Right lobe of liver (tissue), 6 donors: ENCODE data around the gene PRDM16. TPM values are rescaled to one million over a fixed set of nuclear protein-coding genes. Genes with fewer than 3 reads are reported as not detected.

Source experiments
- ATAC-seq, 4 donors: fragments of 200-7000 bp; cut with Tn5 transposase; one replicate each; pipeline ENCODE4 v1.9.1; 2020; ENCODE audit warnings: mild to moderate bottlenecking in 4 of 4, moderate library complexity in 4 of 4
- DNase-seq, 3 donors: peaks; one replicate each; pipeline ENCODE4 v3.0.0-alpha.2; 2020
- H3K27ac ChIP-seq, 3 donors: fragments of 200-600 bp; one replicate each; pipeline ENCODE4 v1.8.0; 2022
- H3K27me3 ChIP-seq, 2 donors: fragments of 200-600 bp; one replicate each; pipeline ENCODE4 v1.8.0; 2022
- H3K36me3 ChIP-seq, 4 donors: fragments of 200-600 bp; sonication (generic) in 1 of 4; one replicate each; pipeline versions ENCODE4 v1.5.1 to v1.8.0; 2017 to 2022; ENCODE audit warnings: control low read depth in 1 of 4
- H3K4me1 ChIP-seq, 4 donors: fragments of 200-600 bp; sonication (generic) in 1 of 4; one replicate each; pipeline versions ENCODE4 v1.5.1 to v1.8.0; 2017 to 2022; ENCODE audit warnings: control low read depth in 1 of 4
- H3K4me3 ChIP-seq, 3 donors: fragments of 200-600 bp; one replicate each; pipeline ENCODE4 v1.8.0; 2022
- H3K9me3 ChIP-seq, 4 donors: fragments of 200-600 bp; sonication (generic) in 1 of 4; one replicate each; pipeline versions ENCODE4 v1.5.1 to v1.8.0; 2017 to 2022; ENCODE audit warnings: control low read depth in 1 of 4
- CTCF ChIP-seq, 4 donors: fragments of 200-600 bp in 3 of 4; fragments of 450-650 bp in 1 of 4; IDR thresholded peaks; one replicate each; pipeline versions ENCODE4 v1.5.1 to v1.8.0; 2016 to 2022; ENCODE audit warnings: antibody characterized with exemption in 4 of 4, mild to moderate bottlenecking in 2 of 4
- POLR2A ChIP-seq: fragments of 450-650 bp; IDR thresholded peaks from one replicate; pipeline ENCODE4 v1.6.1; 2017; ENCODE audit warnings: antibody characterized with exemption, mild to moderate bottlenecking
- WGBS: methylation state at CpG from one replicate; pipeline ENCODE4 v1.1.6; 2018; ENCODE audit warnings: low coverage, low lambda C conversion rate; ENCODE audit not compliant: insufficient coverage; ENCODE audit errors: missing lambda C conversion rate; 5-methylcytosine and 5-hydroxymethylcytosine counted together
- intact Hi-C, 2 donors: fragments of 100-400 bp; cut with DNase I; formaldehyde crosslinking; loops; one replicate each; pipeline versions ENCODE4 v1.11.2 to v1.14.1; 2022
- total RNA-seq, 6 experiments: library from RNA; depleted of rRNA in 2 of 6; stranded (reverse); fragments of >200 nt in 2 of 6; fragmentation: NEBNext Ultra II Directional in 3 of 6; extraction: Animal tissue kit (Norgen Biotek cat#: 25700) in 3 of 6; gene quantifications; one replicate each; pipeline versions ENCODE4 v1.1.0 to v1.2.4, GENCODE V29; 2016 to 2023
- donor health status: DM: no; HTN: yes; CAD: no.
- donor health status: DM: no; HTN: no; CAD: no.
- donor health status: DM: no; HTN: no; CAD: no.
- donor health status: DM: no; HTN: yes; CAD: no.
- donor health status: DM: no; HTN: yes; CAD: no.

The PRDM16 gene
- total RNA-seq, 6 experiments from 2014 or later = 0.06 to 0.75 (median 0.28) TPM

- H3K27me3 ChIP-seq = no peaks in the 10 kb centered on the region
- ATAC-seq = no peak
- no peak for DNase-seq
- no peaks in the 10 kb centered on the region for H3K4me1 ChIP-seq
- no peaks in the 10 kb centered on the region for H3K9me3 ChIP-seq
- no peak overlapping the region for H3K27ac ChIP-seq
- TF ChIP-seq CTCF (IDR thresholded peaks at IDR 0.05) (no peak), POLR2A (no peak)
- 72% methylated on average over 6 of the region's 14 CpGs for WGBS
- no peak overlapping the region for H3K4me3 ChIP-seq
- no peaks in the 10 kb centered on the region for H3K36me3 ChIP-seq
- intact Hi-C loops = no loop called here
Measured at GRCh38 chr1:3229081-3229725, 160.2 kb downstream of the PRDM16 start.

- Histone ChIP-seq H3K4me1 (no peaks in the 10 kb centered on the region), H3K27ac (no peak overlapping the region), H3K27me3 (no peaks in the 10 kb centered on the region), H3K9me3 (no peaks in the 10 kb centered on the region), H3K36me3 (no peaks in the 10 kb centered on the region), H3K4me3 (no peak overlapping the region)
- intact Hi-C loops = no loop called here
- TF ChIP-seq POLR2A = no peak
- no peak for TF ChIP-seq CTCF (IDR thresholded peaks at IDR 0.05)
- WGBS = 69% methylated on average over 5 of the region's 15 CpGs
- DNase-seq (no peak), ATAC-seq (no peak)
Measured at GRCh38 chr1:3230553-3230952, 161.6 kb downstream of the PRDM16 start.

- intact Hi-C loops = no loop called here
- Histone ChIP-seq H3K27ac (no peak overlapping the region), H3K27me3 (no peaks in the 10 kb centered on the region), H3K9me3 (no peaks in the 10 kb centered on the region), H3K4me1 (no peaks in the 10 kb centered on the region), H3K36me3 (no peaks in the 10 kb centered on the region), H3K4me3 (no peak overlapping the region)
- DNase-seq (no peak), ATAC-seq (no peak)
- WGBS = 78% methylated on average over 10 of the region's 24 CpGs
- TF ChIP-seq CTCF (IDR thresholded peaks at IDR 0.05) = no peak
- TF ChIP-seq POLR2A = no peak
Measured at GRCh38 chr1:3231245-3231644, 162.2 kb downstream of the PRDM16 start.

DNA sequence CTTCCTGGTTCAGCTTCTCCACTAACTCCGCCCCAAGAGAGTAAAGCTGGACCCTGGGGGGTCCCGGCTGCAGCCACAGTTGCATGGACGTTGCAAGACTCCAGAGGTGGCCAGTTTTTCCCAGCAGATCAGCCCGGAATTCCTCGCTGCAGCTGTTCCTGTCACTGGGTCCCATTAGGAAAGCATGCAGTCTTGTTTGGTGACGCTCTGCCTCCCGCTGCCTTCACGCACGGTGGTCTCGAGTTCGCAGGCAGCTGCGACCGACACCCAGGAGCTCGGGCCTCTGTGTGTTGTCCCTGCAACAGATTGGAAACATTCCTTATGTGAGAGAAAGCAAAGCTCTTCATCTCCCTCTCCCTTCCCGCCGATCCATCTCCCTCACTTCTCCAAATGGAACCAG is 162.8 kb downstream of the PRDM16 start:
- intact Hi-C loops = no loop called here
- DNase-seq = no peak
- TF ChIP-seq POLR2A = no peak
- H3K4me3 ChIP-seq = no peak overlapping the region
- WGBS = 65% methylated on average over 15 of the region's 16 CpGs
- no peak overlapping the region for H3K27ac ChIP-seq
- no peaks in the 10 kb centered on the region for H3K36me3 ChIP-seq
- ATAC-seq = no peak
- no peaks in the 10 kb centered on the region for H3K27me3 ChIP-seq
- no peaks in the 10 kb centered on the region for H3K9me3 ChIP-seq
- no peaks in the 10 kb centered on the region for H3K4me1 ChIP-seq

- H3K27me3 ChIP-seq = no peaks in the 10 kb centered on the region
- no peak for DNase-seq
- TF ChIP-seq CTCF (IDR thresholded peaks at IDR 0.05) (no peak), POLR2A (no peak)
- no peaks in the 10 kb centered on the region for H3K9me3 ChIP-seq
- ATAC-seq = no peak
- WGBS = 83% methylated on average over 4 of the region's 15 CpGs
- intact Hi-C loops = no loop called here
- no peaks in the 10 kb centered on the region for H3K36me3 ChIP-seq
- no peaks in the 10 kb centered on the region for H3K4me1 ChIP-seq
- no peak overlapping the region for H3K4me3 ChIP-seq
- H3K27ac ChIP-seq = no peak overlapping the region
Measured at GRCh38 chr1:3233031-3233430, 164.0 kb downstream of the PRDM16 start.
